Right atrium auricular region (tissue), 2 donors: ENCODE measurements around the gene RAB25. TPM values are rescaled to one million over a fixed set of nuclear protein-coding genes. Genes with fewer than 3 reads are reported as not detected.

Experiments
- DNase-seq: peaks from one replicate; pipeline ENCODE4 v3.0.0-alpha.2; 2019; ENCODE audit warnings: low spot score
- H3K27ac ChIP-seq, 2 donors: fragments of 200-600 bp; sonication (generic); 1 replicate in 1 of 2; 2 replicates in 1 of 2; pipeline ENCODE4 v1.5.1; 2016 to 2019
- H3K27me3 ChIP-seq, 2 donors: fragments of 200-600 bp; sonication (generic); one replicate each; pipeline versions ENCODE4 v1.5.1 to v1.6.0; 2017 to 2019
- H3K36me3 ChIP-seq: fragments of 200-600 bp; sonication (generic); one replicate; pipeline ENCODE4 v1.5.1; 2016
- H3K4me1 ChIP-seq, 2 donors: fragments of 200-600 bp; sonication (generic); one replicate each; pipeline versions ENCODE4 v1.5.1 to v1.6.0; 2017 to 2019
- H3K4me3 ChIP-seq, 2 donors: fragments of 200-600 bp; sonication (generic); 1 replicate in 1 of 2; 2 replicates in 1 of 2; pipeline ENCODE4 v1.5.1; 2017 to 2019; ENCODE audit warnings: mild to moderate bottlenecking in 1 of 2, moderate library complexity in 1 of 2
- H3K9me3 ChIP-seq, 2 donors: fragments of 200-600 bp; sonication (generic); one replicate each; pipeline ENCODE4 v1.5.1; 2019
- total RNA-seq, 2 donors: library from RNA; depleted of rRNA; stranded (reverse); fragments of >200 nt; gene quantifications; one replicate each; pipeline ENCODE4 v1.1.0, GENCODE V29; 2016
- TF ChIP-seq, protein P1 (sequence below), 2 donors: fragments of 200-600 bp; sonication (generic); IDR thresholded peaks; one replicate each; pipeline ENCODE4 v1.5.1; 2019; ENCODE audit warnings: antibody characterized with exemption in 2 of 2

Gene RAB25
- total RNA-seq, 2 donors from 2014 or later, result 0.98 TPM; not detected in 1

DNA sequence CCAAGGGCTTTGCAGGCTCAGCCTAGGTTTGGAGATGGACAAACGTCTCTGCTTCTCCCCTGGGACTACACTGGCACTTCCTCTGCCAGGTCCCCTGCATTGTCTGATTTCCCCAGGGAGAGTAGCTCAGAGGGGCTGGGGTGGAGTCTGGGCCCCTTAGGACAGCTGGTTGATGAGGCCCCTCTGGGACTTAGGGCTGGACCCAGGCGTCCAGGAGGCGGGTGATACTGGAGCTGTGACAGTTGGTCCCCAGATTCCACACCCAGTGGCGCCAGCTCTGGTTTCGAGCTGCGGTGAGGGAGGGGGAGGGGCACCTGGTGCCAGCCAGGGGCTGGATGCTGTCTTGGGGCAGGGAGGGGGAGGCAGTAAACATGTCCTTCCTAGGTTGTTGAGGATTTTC lies 28.7 kb downstream of the RAB25 start:
- no peak overlapping the region for H3K27ac ChIP-seq
- TF ChIP-seq, protein P1, sequence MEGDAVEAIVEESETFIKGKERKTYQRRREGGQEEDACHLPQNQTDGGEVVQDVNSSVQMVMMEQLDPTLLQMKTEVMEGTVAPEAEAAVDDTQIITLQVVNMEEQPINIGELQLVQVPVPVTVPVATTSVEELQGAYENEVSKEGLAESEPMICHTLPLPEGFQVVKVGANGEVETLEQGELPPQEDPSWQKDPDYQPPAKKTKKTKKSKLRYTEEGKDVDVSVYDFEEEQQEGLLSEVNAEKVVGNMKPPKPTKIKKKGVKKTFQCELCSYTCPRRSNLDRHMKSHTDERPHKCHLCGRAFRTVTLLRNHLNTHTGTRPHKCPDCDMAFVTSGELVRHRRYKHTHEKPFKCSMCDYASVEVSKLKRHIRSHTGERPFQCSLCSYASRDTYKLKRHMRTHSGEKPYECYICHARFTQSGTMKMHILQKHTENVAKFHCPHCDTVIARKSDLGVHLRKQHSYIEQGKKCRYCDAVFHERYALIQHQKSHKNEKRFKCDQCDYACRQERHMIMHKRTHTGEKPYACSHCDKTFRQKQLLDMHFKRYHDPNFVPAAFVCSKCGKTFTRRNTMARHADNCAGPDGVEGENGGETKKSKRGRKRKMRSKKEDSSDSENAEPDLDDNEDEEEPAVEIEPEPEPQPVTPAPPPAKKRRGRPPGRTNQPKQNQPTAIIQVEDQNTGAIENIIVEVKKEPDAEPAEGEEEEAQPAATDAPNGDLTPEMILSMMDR (IDR thresholded peaks at IDR 0.05), result no peak
- H3K9me3 ChIP-seq, result no peaks in the 10 kb centered on the region
- H3K4me3 ChIP-seq, result no peak overlapping the region
- H3K4me1 ChIP-seq, result peaks cover 0 to 6% of the 10 kb centered on the region in 2 donors
- no peaks in the 10 kb centered on the region for H3K27me3 ChIP-seq
- DNase-seq, result no peak
- H3K36me3 ChIP-seq, result no peaks in the 10 kb centered on the region

DNA sequence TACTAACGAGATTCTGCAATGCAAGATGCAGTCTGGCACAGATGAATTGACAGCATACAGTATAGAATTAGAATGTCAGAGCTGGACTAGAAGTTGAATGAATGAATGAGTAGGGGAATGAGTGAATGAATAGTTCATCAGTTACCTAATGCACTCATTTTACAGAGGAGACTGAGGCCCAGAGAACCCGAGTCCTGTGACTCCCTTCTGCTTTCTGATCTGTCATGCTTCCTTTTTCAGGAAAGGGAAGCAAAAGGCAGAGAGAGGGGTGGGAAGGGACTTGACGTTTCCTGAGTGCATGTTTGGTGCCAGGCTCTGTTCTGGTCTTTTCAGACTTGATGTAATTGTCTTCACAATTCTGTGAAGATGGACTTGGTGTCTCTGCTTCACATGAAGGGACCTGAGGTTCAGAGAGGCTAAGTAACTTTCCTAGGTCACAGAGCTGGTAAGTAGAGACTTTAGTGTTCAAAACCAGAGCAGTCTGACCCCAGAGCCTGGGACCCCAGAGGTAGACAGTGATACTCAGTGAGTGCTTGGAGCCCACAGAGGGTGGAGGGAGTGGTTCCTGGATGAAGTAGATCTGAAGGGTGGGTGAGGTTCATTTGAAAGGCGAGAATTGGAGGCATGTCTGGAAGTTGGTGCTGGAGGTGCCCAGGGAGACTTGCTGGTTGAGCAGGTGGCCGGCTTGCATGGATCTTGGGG lies 29.3 kb downstream of the RAB25 start:
- Histone ChIP-seq H3K9me3 (no peaks in the 10 kb centered on the region), H3K27me3 (no peaks in the 10 kb centered on the region), H3K36me3 (no peaks in the 10 kb centered on the region), H3K4me3 (no peak overlapping the region), H3K4me1 (peaks cover 0 to 6% of the 10 kb centered on the region in 2 donors), H3K27ac (peak overlapping the region in 1 of 2 donors; percentile 32)
- TF ChIP-seq, protein P1 (IDR thresholded peaks at IDR 0.05), result no peak
- DNase-seq, result no peak

GRCh38 chr1:156090840-156091188 lies 29.9 kb downstream of the RAB25 start:
- Histone ChIP-seq H3K27me3 (no peaks in the 10 kb centered on the region), H3K4me3 (no peak overlapping the region), H3K27ac (peak overlapping the region in 1 of 2 donors; percentile 32), H3K9me3 (no peaks in the 10 kb centered on the region), H3K36me3 (no peaks in the 10 kb centered on the region), H3K4me1 (peaks cover 0 to 8% of the 10 kb centered on the region in 2 donors)
- TF ChIP-seq, protein P1 (IDR thresholded peaks at IDR 0.05), result peak; percentile 73 to 92
- peak; percentile 86 for DNase-seq

DNA sequence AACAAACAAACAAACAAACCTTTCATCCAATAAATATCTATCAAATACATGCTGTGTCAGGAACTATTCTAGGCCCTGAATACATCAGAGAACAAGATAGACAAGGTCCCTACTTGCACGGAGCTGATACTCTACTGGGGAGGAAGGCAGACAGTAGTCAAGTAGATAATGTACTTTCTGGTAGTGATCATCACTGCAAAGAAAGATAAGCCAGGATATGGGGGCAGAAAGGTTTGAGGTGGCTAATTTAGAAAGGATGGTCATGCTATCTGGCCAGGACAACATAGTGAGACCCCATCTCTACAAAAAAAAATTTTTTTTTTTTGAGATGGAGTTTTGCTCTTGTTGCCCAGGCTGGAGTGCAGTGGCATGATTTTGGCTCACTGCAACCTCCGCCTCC lies 30.6 kb downstream of the RAB25 start:
- no peak for DNase-seq
- TF ChIP-seq, protein P1 (IDR thresholded peaks at IDR 0.05), result no peak
- Histone ChIP-seq H3K9me3 (no peaks in the 10 kb centered on the region), H3K27me3 (no peaks in the 10 kb centered on the region), H3K4me3 (no peak overlapping the region), H3K36me3 (no peaks in the 10 kb centered on the region), H3K4me1 (peaks cover 0 to 16% of the 10 kb centered on the region in 2 donors), H3K27ac (no peak overlapping the region)

- no peaks in the 10 kb centered on the region for H3K27me3 ChIP-seq
- TF ChIP-seq, protein P1 (IDR thresholded peaks at IDR 0.05), result no peak
- no peaks in the 10 kb centered on the region for H3K9me3 ChIP-seq
- peak overlapping the region; percentile 87 to 88 for H3K27ac ChIP-seq
- H3K4me1 ChIP-seq, result peaks cover 0 to 33% of the 10 kb centered on the region in 2 donors
- DNase-seq, result no peak
- no peaks in the 10 kb centered on the region for H3K36me3 ChIP-seq
- H3K4me3 ChIP-seq, result no peak overlapping the region
Observed at GRCh38 chr1:156095906-156096508, 35.0 kb downstream of the RAB25 start.
